VCaP (cell line): ENCODE results near the gene ANGEL1.

ENCODE experiments used
- H3K27ac ChIP-seq: fragments of 450-650 bp; 2 replicates; pipeline ENCODE4 v1.5.1; 2017
- CTCF ChIP-seq: fragments of 450-650 bp; conservative IDR thresholded peaks from 2 replicates; pipeline ENCODE4 v1.5.1; 2017; ENCODE audit warnings: mild to moderate bottlenecking, moderate library complexity

The ANGEL1 gene

GRCh38 chr14:76778546-76779215 lies 34.0 kb downstream of the ANGEL1 start:
- TF ChIP-seq CTCF, result no peak
- no peak overlapping the region for H3K27ac ChIP-seq

GRCh38 chr14:76777721-76778120 lies 35.0 kb downstream of the ANGEL1 start:
- no peak for TF ChIP-seq CTCF
- H3K27ac ChIP-seq, result no peak overlapping the region

GRCh38 chr14:76776428-76777251 lies 36.0 kb downstream of the ANGEL1 start:
- H3K27ac ChIP-seq, result no peak overlapping the region
- no peak for TF ChIP-seq CTCF

- H3K27ac ChIP-seq, result no peak overlapping the region
- TF ChIP-seq CTCF, result no peak
These were observed 36.8 kb downstream of the ANGEL1 start for GRCh38 chr14:76775695-76776427.

GRCh38 chr14:76774821-76775694 lies 37.6 kb downstream of the ANGEL1 start:
- no peak for TF ChIP-seq CTCF
- H3K27ac ChIP-seq, result no peak overlapping the region

- no peak for TF ChIP-seq CTCF
- no peak overlapping the region for H3K27ac ChIP-seq
These were observed 38.5 kb downstream of the ANGEL1 start for GRCh38 chr14:76773956-76774820.
